DOHH2 (cell line): ENCODE measurements around the gene PROX2.

ENCODE experiments used
- H3F3A ChIP-seq: fragments of 200-600 bp; sonication (generic), shearing (Covaris generic); 2 replicates; pipeline ENCODE4 v1.6.0; 2016; ENCODE audit warnings: antibody characterized with exemption, mild to moderate bottlenecking; ENCODE audit not compliant: control insufficient read depth, insufficient read depth
- H3K27ac ChIP-seq: fragments of 200-600 bp; sonication (generic); 2 replicates; pipeline ENCODE4 v1.5.1; 2014; ENCODE audit warnings: low read depth, mild to moderate bottlenecking, low read length, moderate library complexity
- H3K27me3 ChIP-seq: fragments of 200-600 bp; sonication (generic); 2 replicates; pipeline ENCODE4 v1.6.1; 2014; ENCODE audit warnings: mild to moderate bottlenecking, low read length, mixed read lengths; ENCODE audit not compliant: control insufficient read depth
- H3K36me3 ChIP-seq: fragments of 200-600 bp; sonication (generic); 2 replicates; pipeline ENCODE4 v1.6.1; 2014; ENCODE audit warnings: mild to moderate bottlenecking, low read length, moderate library complexity, mixed read lengths; ENCODE audit not compliant: control insufficient read depth
- H3K4me1 ChIP-seq: fragments of 200-600 bp; sonication (generic); 2 replicates; pipeline ENCODE4 v1.6.1; 2014; ENCODE audit warnings: mild to moderate bottlenecking, low read length, mixed read lengths; ENCODE audit not compliant: control insufficient read depth
- H3K4me2 ChIP-seq: fragments of 200-600 bp; sonication (generic); 2 replicates; pipeline ENCODE4 v1.6.0; 2014; ENCODE audit warnings: mild to moderate bottlenecking, low read length, moderate library complexity
- H3K4me3 ChIP-seq: fragments of 200-600 bp; sonication (generic); 2 replicates; pipeline ENCODE4 v1.5.1; 2014; ENCODE audit warnings: mild to moderate bottlenecking, low read length, mixed read lengths
- H3K79me2 ChIP-seq: fragments of 200-600 bp; sonication (generic); 2 replicates; pipeline ENCODE4 v1.6.1; 2014; ENCODE audit warnings: mild to moderate bottlenecking, low read length, mixed read lengths; ENCODE audit not compliant: control insufficient read depth
- H3K9me2 ChIP-seq: fragments of 200-600 bp; sonication (generic); replicated peaks from 2 replicates; pipeline ENCODE4 v1.6.1; 2014; ENCODE audit warnings: mild to moderate bottlenecking, low read length, mixed read lengths; ENCODE audit not compliant: control insufficient read depth
- H3K9me3 ChIP-seq: fragments of 200-600 bp; sonication (generic); 2 replicates; pipeline ENCODE4 v1.6.1; 2014; ENCODE audit warnings: antibody characterized with exemption, low read length, mixed read lengths; ENCODE audit not compliant: control insufficient read depth, insufficient read depth
- H4K20me1 ChIP-seq: fragments of 200-600 bp; sonication (generic); 2 replicates; pipeline ENCODE4 v1.6.0; 2014; ENCODE audit warnings: low read depth, mild to moderate bottlenecking, antibody characterized with exemption, low read length, moderate library complexity; ENCODE audit not compliant: control insufficient read depth, insufficient read depth
- CTCF ChIP-seq: fragments of 200-600 bp; sonication (generic); IDR thresholded peaks from one replicate; pipeline ENCODE4 v1.5.1; 2014; ENCODE audit warnings: antibody characterized with exemption, mild to moderate bottlenecking, low read depth, low read length; ENCODE audit not compliant: poor library complexity, severe bottlenecking
- EZH2phosphoT487 ChIP-seq: fragments of 200-600 bp; sonication (generic); IDR thresholded peaks from 2 replicates; pipeline ENCODE4 v1.6.1; 2017; ENCODE audit warnings: borderline replicate concordance, mild to moderate bottlenecking, antibody characterized with exemption, low read length, moderate library complexity, mixed read lengths

The PROX2 gene

GRCh38 chr14:74848768-74849167 is 27.2 kb downstream of the PROX2 start:
- peaks cover 11% of the 10 kb centered on the region for H3K4me1 ChIP-seq
- no peaks in the 10 kb centered on the region for H3K9me3 ChIP-seq
- H3K9me2 ChIP-seq = no peaks in the 10 kb centered on the region
- H3F3A ChIP-seq = 0 out of 2 replicates have a peak, but pooled peaks cover 4% of the 10 kb centered on the region
- no peak overlapping the region for H3K27ac ChIP-seq
- H4K20me1 ChIP-seq = no peaks in the 10 kb centered on the region
- no peak overlapping the region for H3K4me3 ChIP-seq
- no peak for TF ChIP-seq EZH2phosphoT487
- H3K4me2 ChIP-seq = no peak overlapping the region
- no peaks in the 10 kb centered on the region for H3K79me2 ChIP-seq
- H3K27me3 ChIP-seq = no peaks in the 10 kb centered on the region
- no peaks in the 10 kb centered on the region for H3K36me3 ChIP-seq

GRCh38 chr14:74846968-74847665 is 28.8 kb downstream of the PROX2 start:
- Histone ChIP-seq H3K4me1 (no peaks in the 10 kb centered on the region), H3K27me3 (no peaks in the 10 kb centered on the region), H3K36me3 (no peaks in the 10 kb centered on the region), H3F3A (0 out of 2 replicates have a peak, but pooled peaks cover 4% of the 10 kb centered on the region), H3K9me2 (no peaks in the 10 kb centered on the region), H4K20me1 (no peaks in the 10 kb centered on the region), H3K4me3 (no peak overlapping the region), H3K9me3 (no peaks in the 10 kb centered on the region), H3K27ac (no peak overlapping the region), H3K4me2 (no peak overlapping the region), H3K79me2 (no peaks in the 10 kb centered on the region)
- TF ChIP-seq CTCF = no peak
- TF ChIP-seq EZH2phosphoT487 = no peak

GRCh38 chr14:74846168-74846567 is 29.8 kb downstream of the PROX2 start:
- H3K9me3 ChIP-seq = no peaks in the 10 kb centered on the region
- H3K4me2 ChIP-seq = no peak overlapping the region
- H3F3A ChIP-seq = 0 out of 2 replicates have a peak, but pooled peaks cover 4% of the 10 kb centered on the region
- H3K9me2 ChIP-seq = no peaks in the 10 kb centered on the region
- TF ChIP-seq EZH2phosphoT487 (no peak), CTCF (no peak)
- no peaks in the 10 kb centered on the region for H3K4me1 ChIP-seq
- H3K36me3 ChIP-seq = no peaks in the 10 kb centered on the region
- H3K27ac ChIP-seq = no peak overlapping the region
- no peak overlapping the region for H3K4me3 ChIP-seq
- no peaks in the 10 kb centered on the region for H4K20me1 ChIP-seq
- no peaks in the 10 kb centered on the region for H3K27me3 ChIP-seq
- H3K79me2 ChIP-seq = no peaks in the 10 kb centered on the region

GRCh38 chr14:74843653-74844052 is 32.3 kb downstream of the PROX2 start:
- TF ChIP-seq EZH2phosphoT487 (no peak), CTCF (no peak)
- Histone ChIP-seq H3K36me3 (peaks cover 7% of the 10 kb centered on the region), H3K9me2 (no peaks in the 10 kb centered on the region), H3K4me1 (no peaks in the 10 kb centered on the region), H3K79me2 (no peaks in the 10 kb centered on the region), H3F3A (no peaks in the 10 kb centered on the region), H3K4me2 (no peak overlapping the region), H3K27ac (no peak overlapping the region), H3K27me3 (no peaks in the 10 kb centered on the region), H3K9me3 (no peaks in the 10 kb centered on the region), H4K20me1 (no peaks in the 10 kb centered on the region), H3K4me3 (no peak overlapping the region)
